Right lobe of liver (tissue), 6 donors: Measurements from ENCODE around the gene EPHB1. TPM values are rescaled to one million over a fixed set of nuclear protein-coding genes. Genes with fewer than 3 reads are reported as not detected.
A peak's percentile ranks its signal among the peaks of the same experiment; 100 is the strongest.

Source experiments
- ATAC-seq, 4 donors: fragments of 200-7000 bp; cut with Tn5 transposase; one replicate each; pipeline ENCODE4 v1.9.1; 2020; ENCODE audit warnings: mild to moderate bottlenecking in 4 of 4, moderate library complexity in 4 of 4
- DNase-seq, 3 donors: peaks; one replicate each; pipeline ENCODE4 v3.0.0-alpha.2; 2020
- H3K27ac ChIP-seq, 3 donors: fragments of 200-600 bp; one replicate each; pipeline ENCODE4 v1.8.0; 2022
- H3K27me3 ChIP-seq, 2 donors: fragments of 200-600 bp; one replicate each; pipeline ENCODE4 v1.8.0; 2022
- H3K36me3 ChIP-seq, 4 donors: fragments of 200-600 bp; sonication (generic) in 1 of 4; one replicate each; pipeline versions ENCODE4 v1.5.1 to v1.8.0; 2017 to 2022; ENCODE audit warnings: control low read depth in 1 of 4
- H3K4me1 ChIP-seq, 4 donors: fragments of 200-600 bp; sonication (generic) in 1 of 4; one replicate each; pipeline versions ENCODE4 v1.5.1 to v1.8.0; 2017 to 2022; ENCODE audit warnings: control low read depth in 1 of 4
- H3K4me3 ChIP-seq, 3 donors: fragments of 200-600 bp; one replicate each; pipeline ENCODE4 v1.8.0; 2022
- H3K9me3 ChIP-seq, 4 donors: fragments of 200-600 bp; sonication (generic) in 1 of 4; one replicate each; pipeline versions ENCODE4 v1.5.1 to v1.8.0; 2017 to 2022; ENCODE audit warnings: control low read depth in 1 of 4
- POLR2A ChIP-seq: fragments of 450-650 bp; IDR thresholded peaks from one replicate; pipeline ENCODE4 v1.6.1; 2017; ENCODE audit warnings: antibody characterized with exemption, mild to moderate bottlenecking
- WGBS: methylation state at CpG from one replicate; pipeline ENCODE4 v1.1.6; 2018; ENCODE audit warnings: low coverage, low lambda C conversion rate; ENCODE audit not compliant: insufficient coverage; ENCODE audit errors: missing lambda C conversion rate; 5-methylcytosine and 5-hydroxymethylcytosine counted together
- intact Hi-C, 2 donors: fragments of 100-400 bp; cut with DNase I; formaldehyde crosslinking; loops; one replicate each; pipeline versions ENCODE4 v1.11.2 to v1.14.1; 2022
- total RNA-seq, 6 experiments: library from RNA; depleted of rRNA in 2 of 6; stranded (reverse); fragments of >200 nt in 2 of 6; fragmentation: NEBNext Ultra II Directional in 3 of 6; extraction: Animal tissue kit (Norgen Biotek cat#: 25700) in 3 of 6; gene quantifications; one replicate each; pipeline versions ENCODE4 v1.1.0 to v1.2.4, GENCODE V29; 2016 to 2023
- TF ChIP-seq, protein P1 (sequence below), 4 donors: fragments of 200-600 bp in 3 of 4; fragments of 450-650 bp in 1 of 4; IDR thresholded peaks; one replicate each; pipeline versions ENCODE4 v1.5.1 to v1.8.0; 2016 to 2022; ENCODE audit warnings: antibody characterized with exemption in 4 of 4, mild to moderate bottlenecking in 2 of 4
- donor health status: DM: no; HTN: yes; CAD: no.
- donor health status: DM: no; HTN: no; CAD: no.
- donor health status: DM: no; HTN: no; CAD: no.
- donor health status: DM: no; HTN: yes; CAD: no.
- donor health status: DM: no; HTN: yes; CAD: no.

The EPHB1 gene
- total RNA-seq, 6 experiments from 2014 or later: 0.63 to 10.9 (median 1.8) TPM

DNA sequence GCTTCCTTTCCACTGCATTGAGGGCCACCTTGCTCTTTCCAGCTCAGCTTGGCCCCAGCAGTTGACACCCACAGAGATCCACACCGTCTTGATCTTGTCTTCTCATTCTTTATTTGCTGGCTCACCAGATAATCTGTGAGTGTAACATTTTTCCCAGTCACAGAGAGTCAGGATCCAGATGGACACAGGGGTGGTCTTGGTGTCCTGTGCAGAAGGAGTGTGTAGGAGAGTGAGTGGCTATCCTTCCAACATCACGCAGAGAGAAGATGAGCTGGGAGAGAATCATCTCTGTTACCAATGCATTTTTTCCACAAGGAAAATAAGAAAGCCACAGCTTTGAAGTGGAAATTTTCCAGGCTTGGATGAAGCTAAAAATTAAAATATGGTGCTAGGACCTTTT is 100.1 kb downstream of the EPHB1 start:
- H3K27ac ChIP-seq: no peak overlapping the region
- 60% methylated on average over 2 of the region's 2 CpGs for WGBS
- no peaks in the 10 kb centered on the region for H3K4me1 ChIP-seq
- intact Hi-C loops: no loop called here
- H3K4me3 ChIP-seq: no peak overlapping the region
- H3K9me3 ChIP-seq: no peaks in the 10 kb centered on the region
- no peaks in the 10 kb centered on the region for H3K27me3 ChIP-seq
- no peaks in the 10 kb centered on the region for H3K36me3 ChIP-seq
- TF ChIP-seq POLR2A: no peak
- TF ChIP-seq, protein P1, sequence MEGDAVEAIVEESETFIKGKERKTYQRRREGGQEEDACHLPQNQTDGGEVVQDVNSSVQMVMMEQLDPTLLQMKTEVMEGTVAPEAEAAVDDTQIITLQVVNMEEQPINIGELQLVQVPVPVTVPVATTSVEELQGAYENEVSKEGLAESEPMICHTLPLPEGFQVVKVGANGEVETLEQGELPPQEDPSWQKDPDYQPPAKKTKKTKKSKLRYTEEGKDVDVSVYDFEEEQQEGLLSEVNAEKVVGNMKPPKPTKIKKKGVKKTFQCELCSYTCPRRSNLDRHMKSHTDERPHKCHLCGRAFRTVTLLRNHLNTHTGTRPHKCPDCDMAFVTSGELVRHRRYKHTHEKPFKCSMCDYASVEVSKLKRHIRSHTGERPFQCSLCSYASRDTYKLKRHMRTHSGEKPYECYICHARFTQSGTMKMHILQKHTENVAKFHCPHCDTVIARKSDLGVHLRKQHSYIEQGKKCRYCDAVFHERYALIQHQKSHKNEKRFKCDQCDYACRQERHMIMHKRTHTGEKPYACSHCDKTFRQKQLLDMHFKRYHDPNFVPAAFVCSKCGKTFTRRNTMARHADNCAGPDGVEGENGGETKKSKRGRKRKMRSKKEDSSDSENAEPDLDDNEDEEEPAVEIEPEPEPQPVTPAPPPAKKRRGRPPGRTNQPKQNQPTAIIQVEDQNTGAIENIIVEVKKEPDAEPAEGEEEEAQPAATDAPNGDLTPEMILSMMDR (IDR thresholded peaks at IDR 0.05): no peak
- DNase-seq (peak in 1 of 3 donors; percentile 1), ATAC-seq (no peak)

DNA sequence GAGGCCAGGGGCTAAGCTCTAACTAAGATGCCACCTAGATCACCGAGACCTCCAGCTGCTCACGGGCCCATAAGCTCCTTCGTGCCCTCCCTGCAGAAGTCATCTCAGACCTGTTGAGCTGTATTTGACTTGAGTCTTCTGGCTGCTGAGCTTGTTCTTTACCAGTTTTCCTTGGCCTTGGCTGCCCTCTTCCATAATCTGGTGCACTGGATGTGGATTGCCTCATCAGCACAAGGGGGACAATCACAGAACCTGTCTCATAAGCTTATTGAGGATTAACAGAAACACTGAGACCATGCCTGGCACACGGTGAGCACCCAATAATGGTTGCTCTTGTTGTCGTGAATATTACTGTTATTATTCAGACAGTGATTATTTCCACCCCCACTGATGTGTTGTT is 101.1 kb downstream of the EPHB1 start:
- WGBS: 53% methylated on average over 3 of the region's 5 CpGs
- no peak for ATAC-seq
- Histone ChIP-seq H3K27ac (no peak overlapping the region), H3K4me1 (no peaks in the 10 kb centered on the region), H3K9me3 (no peaks in the 10 kb centered on the region), H3K4me3 (no peak overlapping the region), H3K27me3 (no peaks in the 10 kb centered on the region), H3K36me3 (no peaks in the 10 kb centered on the region)
- TF ChIP-seq, protein P1 (IDR thresholded peaks at IDR 0.05): no peak
- no peak for TF ChIP-seq POLR2A
- DNase-seq: peak in 1 of 3 donors; percentile 14
- intact Hi-C loops: no loop called here

DNA sequence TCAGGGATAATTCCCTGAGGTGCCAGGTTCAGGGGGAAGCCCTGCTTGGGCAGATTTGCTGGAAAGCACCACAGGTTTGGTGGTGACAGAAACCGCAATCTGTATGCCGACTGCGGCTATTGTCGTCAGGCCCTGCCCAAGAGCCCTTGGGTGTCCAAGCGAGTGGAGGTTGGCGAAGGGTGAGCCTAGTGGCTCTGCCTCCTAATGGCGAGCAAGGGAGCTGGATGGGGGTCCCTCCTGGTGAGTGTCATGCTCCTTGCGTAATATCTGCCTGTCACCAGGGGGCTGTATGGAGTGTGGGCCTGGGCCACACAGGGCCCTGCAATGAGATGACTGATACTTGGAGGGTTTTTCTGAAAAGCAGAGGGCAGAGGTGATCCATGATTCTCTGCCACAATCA is 101.6 kb downstream of the EPHB1 start:
- no peaks in the 10 kb centered on the region for H3K4me1 ChIP-seq
- H3K27me3 ChIP-seq: no peaks in the 10 kb centered on the region
- H3K27ac ChIP-seq: no peak overlapping the region
- H3K9me3 ChIP-seq: no peaks in the 10 kb centered on the region
- no peak for ATAC-seq
- H3K36me3 ChIP-seq: no peaks in the 10 kb centered on the region
- no peak overlapping the region for H3K4me3 ChIP-seq
- intact Hi-C loops: no loop called here
- WGBS: 89% methylated on average over 5 of the region's 8 CpGs
- no peak for TF ChIP-seq POLR2A
- TF ChIP-seq, protein P1 (IDR thresholded peaks at IDR 0.05): no peak
- DNase-seq: peak in 1 of 3 donors; percentile 33

DNA sequence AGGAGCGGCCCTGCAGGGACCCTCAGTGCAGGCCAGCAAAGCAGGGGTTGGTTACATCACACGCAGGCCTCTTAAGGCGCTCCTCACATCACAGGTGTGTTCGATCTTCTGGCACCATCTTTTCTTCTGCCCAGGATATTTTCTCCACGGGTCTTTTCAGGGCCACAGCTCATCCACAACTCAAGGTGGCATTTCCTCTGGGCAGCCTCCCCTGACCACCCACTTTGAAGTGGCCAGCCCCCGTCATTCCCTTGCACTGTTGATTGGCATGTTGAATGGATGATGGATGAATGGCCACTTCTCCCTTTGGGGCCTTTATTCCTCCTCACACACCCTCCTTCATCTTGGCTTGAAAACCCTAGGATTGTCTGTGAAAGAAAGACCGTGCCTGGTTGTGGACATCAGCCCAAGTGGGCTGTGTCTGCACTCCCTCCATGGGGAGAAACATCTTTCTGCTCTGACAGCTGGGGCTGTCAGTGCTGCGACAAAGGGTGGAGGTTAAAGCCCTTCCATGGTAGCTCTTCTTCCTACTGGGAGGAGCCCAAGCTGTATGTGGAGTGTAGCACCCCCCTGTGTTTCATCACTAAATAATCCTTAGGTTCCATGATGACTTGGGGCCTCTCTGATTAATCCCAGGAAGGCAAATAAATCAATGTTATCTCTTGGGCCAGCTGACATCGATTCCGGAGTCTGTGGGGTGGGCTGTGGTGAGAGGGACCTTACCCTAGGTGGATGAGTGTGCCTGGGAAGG is 102.5 kb downstream of the EPHB1 start:
- H3K27me3 ChIP-seq: no peaks in the 10 kb centered on the region
- H3K4me3 ChIP-seq: no peak overlapping the region
- H3K4me1 ChIP-seq: no peaks in the 10 kb centered on the region
- no peak overlapping the region for H3K27ac ChIP-seq
- WGBS: 70% methylated on average over 2 of the region's 10 CpGs
- TF ChIP-seq, protein P1 (IDR thresholded peaks at IDR 0.05): no peak
- no peak for TF ChIP-seq POLR2A
- no peaks in the 10 kb centered on the region for H3K36me3 ChIP-seq
- DNase-seq (peak in 1 of 3 donors; percentile 30), ATAC-seq (no peak)
- intact Hi-C loops: no loop called here
- H3K9me3 ChIP-seq: no peaks in the 10 kb centered on the region
